GM18511 (cell line): ENCODE results near the gene EFCAB10.
"Not testable (repeated sequence)": the region's sequence is repeated elsewhere in the genome, so short reads cannot be mapped to it uniquely, and the experiment has no call there.

Source experiments
- ATAC-seq: cut with Tn5 transposase; IDR thresholded peaks from one replicate; pipeline ENCODE4 v1.9.1; 2021; ENCODE audit warnings: mild to moderate bottlenecking, moderate library complexity; ENCODE audit not compliant: unreplicated experiment

Gene EFCAB10

GRCh38 chr7:105599551-105599950 is 18.3 kb upstream of the EFCAB10 start:
- ATAC-seq = no peak

GRCh38 chr7:105599080-105599479 is 17.8 kb upstream of the EFCAB10 start:
- not testable (repeated sequence) for ATAC-seq

GRCh38 chr7:105596866-105597265 is 15.6 kb upstream of the EFCAB10 start:
- ATAC-seq = no peak

- ATAC-seq = no peak
These were observed 12.7 kb upstream of the EFCAB10 start for GRCh38 chr7:105594034-105594433.

- no peak for ATAC-seq
These were observed 10.2 kb upstream of the EFCAB10 start for GRCh38 chr7:105591522-105591921.

- ATAC-seq = no peak
These were observed 9.5 kb upstream of the EFCAB10 start for GRCh38 chr7:105590793-105591192.

GRCh38 chr7:105589356-105590077 is 8.2 kb upstream of the EFCAB10 start:
- peak; percentile 89 for ATAC-seq

GRCh38 chr7:105587909-105588635 is 6.8 kb upstream of the EFCAB10 start:
- no peak for ATAC-seq

- ATAC-seq = no peak
These were observed 4.7 kb upstream of the EFCAB10 start for GRCh38 chr7:105585850-105586500.

GRCh38 chr7:105584165-105584564 is 2.9 kb upstream of the EFCAB10 start:
- no peak for ATAC-seq

GRCh38 chr7:105583061-105583460 is 1.8 kb upstream of the EFCAB10 start:
- ATAC-seq = no peak

GRCh38 chr7:105580022-105580740 is 1.1 kb downstream of the EFCAB10 start:
- ATAC-seq = no peak

GRCh38 chr7:105578496-105578895 is 2.8 kb downstream of the EFCAB10 start:
- no peak for ATAC-seq

GRCh38 chr7:105577251-105577650 is 4.0 kb downstream of the EFCAB10 start:
- no peak for ATAC-seq

- ATAC-seq = no peak
These were observed 9.4 kb downstream of the EFCAB10 start for GRCh38 chr7:105571891-105572290.

- ATAC-seq = no peak
These were observed 13.5 kb downstream of the EFCAB10 start for GRCh38 chr7:105567821-105568220.

GRCh38 chr7:105567024-105567423 is 14.3 kb downstream of the EFCAB10 start:
- no peak for ATAC-seq

- ATAC-seq = no peak
These were observed 16.1 kb downstream of the EFCAB10 start for GRCh38 chr7:105565190-105565589.

GRCh38 chr7:105559926-105560325 is 21.4 kb downstream of the EFCAB10 start:
- no peak for ATAC-seq

- no peak for ATAC-seq
These were observed 43.0 kb downstream of the EFCAB10 start for GRCh38 chr7:105538339-105538738.
